AG04449 (cell line): ENCODE data around the gene FAM78B.

Source experiments
- CTCF ChIA-PET: fragments of 350-600 bp; formaldehyde crosslinking; extraction: SDS; loops from one replicate; lab custom pipeline; 2021; ENCODE audit warnings: antibody characterized with exemption; lab: Yijun Ruan, JAX
- POLR2A ChIA-PET: fragments of 400-600, 350-600 bp; formaldehyde crosslinking; extraction: SDS; loops from one replicate; lab custom pipeline; 2020; ENCODE audit warnings: antibody characterized with exemption, inconsistent platforms; lab: Yijun Ruan, JAX
- DNase-seq: peaks from one replicate; pipeline ENCODE4 v3.0.0-alpha.2; 2010; ENCODE audit warnings: low read depth, low spot score
- H3K4me3 ChIP-seq: 2 replicates; pipeline ENCODE4 v1.5.1; 2011; ENCODE audit warnings: low read depth, mild to moderate bottlenecking, control low read depth, low read length
- TF ChIP-seq, protein P1 (sequence below): IDR thresholded peaks from one replicate; pipeline ENCODE4 v1.5.1; 2011; ENCODE audit warnings: mild to moderate bottlenecking, moderate library complexity, low read length, control low read depth, inconsistent platforms; ENCODE audit not compliant: insufficient read depth; ENCODE audit errors: missing control alignments

FAM78B gene

DNA sequence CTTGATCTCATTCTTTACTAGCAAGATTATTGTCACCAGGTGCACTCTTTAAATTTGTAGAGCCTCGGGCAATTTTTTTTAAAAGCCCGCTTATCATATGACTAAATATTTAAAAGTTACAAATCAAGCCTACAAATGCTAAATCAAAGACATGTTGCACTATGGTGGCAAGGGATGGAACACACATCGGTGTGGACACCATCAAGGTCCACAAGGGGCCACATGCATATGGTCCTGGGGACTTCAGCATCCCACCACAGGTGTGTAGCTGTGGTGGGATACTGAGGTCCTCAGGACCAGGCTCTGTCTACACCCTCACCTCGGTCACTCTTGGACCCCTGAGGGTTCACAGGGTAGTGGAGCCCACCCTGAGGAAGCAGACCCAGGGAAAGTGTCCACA is 45.8 kb downstream of the FAM78B start:
- H3K4me3 ChIP-seq, result no peak overlapping the region
- POLR2A ChIA-PET, result no interaction called here
- CTCF ChIA-PET, result no interaction called here
- TF ChIP-seq, protein P1, sequence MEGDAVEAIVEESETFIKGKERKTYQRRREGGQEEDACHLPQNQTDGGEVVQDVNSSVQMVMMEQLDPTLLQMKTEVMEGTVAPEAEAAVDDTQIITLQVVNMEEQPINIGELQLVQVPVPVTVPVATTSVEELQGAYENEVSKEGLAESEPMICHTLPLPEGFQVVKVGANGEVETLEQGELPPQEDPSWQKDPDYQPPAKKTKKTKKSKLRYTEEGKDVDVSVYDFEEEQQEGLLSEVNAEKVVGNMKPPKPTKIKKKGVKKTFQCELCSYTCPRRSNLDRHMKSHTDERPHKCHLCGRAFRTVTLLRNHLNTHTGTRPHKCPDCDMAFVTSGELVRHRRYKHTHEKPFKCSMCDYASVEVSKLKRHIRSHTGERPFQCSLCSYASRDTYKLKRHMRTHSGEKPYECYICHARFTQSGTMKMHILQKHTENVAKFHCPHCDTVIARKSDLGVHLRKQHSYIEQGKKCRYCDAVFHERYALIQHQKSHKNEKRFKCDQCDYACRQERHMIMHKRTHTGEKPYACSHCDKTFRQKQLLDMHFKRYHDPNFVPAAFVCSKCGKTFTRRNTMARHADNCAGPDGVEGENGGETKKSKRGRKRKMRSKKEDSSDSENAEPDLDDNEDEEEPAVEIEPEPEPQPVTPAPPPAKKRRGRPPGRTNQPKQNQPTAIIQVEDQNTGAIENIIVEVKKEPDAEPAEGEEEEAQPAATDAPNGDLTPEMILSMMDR, result no peak
- DNase-seq, result no peak

DNA sequence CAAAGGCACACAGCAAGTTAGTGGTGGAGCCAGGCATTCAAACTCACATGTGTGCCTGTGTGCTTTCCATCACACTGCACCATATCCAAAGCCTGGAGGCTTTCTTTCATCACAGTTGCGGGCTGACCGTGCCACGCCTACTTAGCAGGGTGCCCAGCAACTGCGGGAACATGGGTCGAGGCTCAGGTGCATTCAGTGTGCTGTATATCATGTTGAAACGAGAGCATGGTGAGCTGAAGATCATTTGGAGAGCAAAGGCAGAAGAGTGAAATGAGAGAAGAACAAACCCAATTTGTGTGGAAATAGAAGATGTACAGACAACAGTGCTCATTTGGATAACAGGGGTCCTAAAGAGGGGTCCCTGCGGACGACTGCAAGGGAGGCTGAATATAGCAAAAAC is 46.5 kb downstream of the FAM78B start:
- ChIA-PET POLR2A (no interaction called here), CTCF (no interaction called here)
- no peak for DNase-seq
- H3K4me3 ChIP-seq, result no peak overlapping the region
- TF ChIP-seq, protein P1, result no peak

DNA sequence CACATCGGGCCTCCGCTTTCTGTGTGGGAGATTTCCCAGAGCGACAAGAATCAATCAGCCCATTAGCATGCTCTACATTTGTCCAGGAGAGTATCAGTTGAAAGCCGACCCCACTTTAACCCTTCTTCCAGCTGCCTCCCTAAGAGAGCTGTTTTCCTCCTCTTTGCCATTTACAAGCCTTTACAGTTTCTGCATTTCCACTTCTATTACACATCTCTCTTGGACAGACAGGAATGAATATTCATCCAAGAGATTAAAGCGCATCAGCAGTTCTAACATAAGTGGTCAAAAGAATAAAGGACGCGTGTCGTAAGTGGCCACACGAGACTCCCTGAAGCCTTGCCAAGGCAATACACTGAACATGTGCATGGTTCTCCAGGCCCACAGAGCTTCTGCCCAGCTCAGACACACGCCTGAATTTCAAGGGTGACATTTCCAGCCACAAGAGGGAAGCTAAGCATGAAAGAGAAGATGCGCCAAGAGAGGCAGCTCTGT is 47.3 kb downstream of the FAM78B start:
- CTCF ChIA-PET, result no interaction called here

DNA sequence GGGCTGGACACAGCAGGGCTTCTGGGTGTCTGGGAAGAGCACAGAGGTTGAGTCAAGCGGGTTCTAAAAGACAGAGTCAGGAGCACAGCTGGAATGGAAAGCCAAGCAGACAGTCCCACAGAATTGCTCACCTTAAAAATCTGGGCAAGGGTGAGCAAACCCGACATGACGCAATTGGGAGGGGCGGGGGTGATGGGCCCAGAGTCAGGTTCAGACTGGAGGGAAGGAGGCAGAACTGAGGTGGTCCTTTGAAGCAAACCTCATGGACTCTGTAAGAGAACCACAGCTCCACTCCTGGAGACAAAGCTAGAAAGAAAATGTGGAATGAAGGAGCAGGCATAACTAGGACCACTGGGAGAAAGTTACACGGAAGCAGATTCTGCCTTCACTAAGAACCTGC is 49.0 kb downstream of the FAM78B start:
- TF ChIP-seq, protein P1, result no peak
- no peak overlapping the region for H3K4me3 ChIP-seq
- CTCF ChIA-PET, result no interaction called here
- POLR2A ChIA-PET, result no interaction called here
- DNase-seq, result no peak

More for the DNA sequence above, 47.3 kb downstream of the FAM78B start:
- DNase-seq, result no peak
- TF ChIP-seq, protein P1, result no peak
- POLR2A ChIA-PET, result no interaction called here
- H3K4me3 ChIP-seq, result no peak overlapping the region

DNA sequence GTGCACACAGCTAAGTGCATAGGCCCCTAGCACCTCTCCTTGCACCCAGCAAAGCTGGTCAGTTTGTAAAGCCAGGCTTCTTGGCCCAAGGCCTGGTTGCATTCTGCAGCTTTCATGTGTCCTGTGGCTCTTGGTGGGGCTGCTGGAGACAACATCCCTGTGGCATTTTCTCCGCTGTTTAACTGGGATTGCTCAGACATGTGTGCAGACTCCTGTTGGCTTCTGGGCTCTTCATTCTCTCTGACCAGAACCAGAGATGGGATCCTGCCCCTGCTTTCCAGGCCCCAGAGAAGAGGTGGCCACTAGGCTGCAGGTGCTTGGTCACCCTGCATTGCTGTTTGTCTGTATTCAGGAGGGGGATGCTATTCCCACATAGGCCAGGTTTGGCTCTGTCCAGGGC is 50.8 kb downstream of the FAM78B start:
- TF ChIP-seq, protein P1, result no peak
- POLR2A ChIA-PET, result no interaction called here
- H3K4me3 ChIP-seq, result no peak overlapping the region
- CTCF ChIA-PET, result no interaction called here
- DNase-seq, result no peak

DNA sequence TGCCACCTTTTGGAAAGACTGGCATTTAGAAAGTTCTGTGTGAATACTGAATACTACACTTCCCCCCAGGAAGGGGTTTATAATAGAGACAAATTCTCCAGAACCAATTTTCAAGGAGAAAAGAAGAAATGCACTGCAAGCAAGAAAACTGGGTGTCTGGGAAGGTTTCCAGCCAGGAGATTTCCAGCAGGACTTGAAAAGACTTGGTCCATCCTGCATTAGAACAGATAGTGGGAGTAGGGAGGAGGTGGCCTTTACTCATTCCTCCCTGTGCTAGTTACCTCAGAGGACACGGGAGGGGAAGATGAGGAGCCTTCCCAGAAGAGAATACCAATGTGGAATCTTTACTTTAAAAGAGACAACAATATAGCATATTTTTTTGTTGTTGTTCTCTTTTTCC is 52.4 kb downstream of the FAM78B start:
- H3K4me3 ChIP-seq, result no peak overlapping the region
- TF ChIP-seq, protein P1, result no peak
- DNase-seq, result no peak
- CTCF ChIA-PET, result no interaction called here
- POLR2A ChIA-PET, result no interaction called here
